CD4-positive, alpha-beta T cell (primary cell): ENCODE measurements around the gene ATP2B3. TPM values are rescaled to one million over a fixed set of nuclear protein-coding genes. Genes with fewer than 3 reads are reported as not detected.
"Not testable (repeated sequence)": the region's sequence is repeated elsewhere in the genome, so short reads cannot be mapped to it uniquely, and the experiment has no call there.

Experiments
- ATAC-seq: fragments of 200-7000 bp; cut with Tn5 transposase; one replicate; pipeline ENCODE4 v1.10.0; 2022; ENCODE audit warnings: mild to moderate bottlenecking; ENCODE audit not compliant: poor library complexity
- CTCF ChIA-PET: fragments of 350-600 bp; sonication (Branson Sonifier 250); formaldehyde crosslinking; loops from one replicate; lab custom pipeline; 2021; ENCODE audit warnings: antibody characterized with exemption, inconsistent platforms; lab: Charles Lee
- POLR2A ChIA-PET: fragments of 350-600 bp; sonication (Branson Sonifier 250); formaldehyde crosslinking; loops from one replicate; lab custom pipeline; 2021; ENCODE audit warnings: antibody characterized with exemption, inconsistent platforms; lab: Charles Lee
- DNase-seq, 14 experiments: peaks; one replicate each; pipeline ENCODE4 v3.0.0-alpha.2; 2013 to 2020; ENCODE audit warnings: mixed read lengths in 2 of 14
- H3K27ac ChIP-seq, 2 donors: one replicate each; pipeline versions ENCODE4 v1.5.1 to v1.7.0; 2013; ENCODE audit warnings: low read length in 2 of 2, low read depth in 1 of 2, mild to moderate bottlenecking in 1 of 2
- H3K27me3 ChIP-seq, 2 experiments: 1 replicate in 1 of 2; 2 replicates in 1 of 2; pipeline versions ENCODE4 v1.6.1 to v1.7.0; 2013; ENCODE audit warnings: low read length in 2 of 2, control low read depth in 1 of 2, mild to moderate bottlenecking in 1 of 2, moderate library complexity in 1 of 2; ENCODE audit not compliant: insufficient read depth in 2 of 2, control insufficient read depth in 1 of 2
- H3K36me3 ChIP-seq: one replicate; pipeline ENCODE4 v1.6.1; 2013; ENCODE audit warnings: low read length, control low read depth; ENCODE audit not compliant: insufficient read depth
- H3K4me1 ChIP-seq: one replicate; pipeline ENCODE4 v1.6.1; 2013; ENCODE audit warnings: low read length, control low read depth; ENCODE audit not compliant: insufficient read depth
- H3K4me3 ChIP-seq: one replicate; pipeline ENCODE4 v1.5.1; 2013; ENCODE audit warnings: mild to moderate bottlenecking, low read length, moderate library complexity
- H3K9me3 ChIP-seq, 2 experiments: 1 replicate in 1 of 2; 2 replicates in 1 of 2; pipeline versions ENCODE4 v1.6.1 to v1.7.0; 2013; ENCODE audit warnings: low read length in 2 of 2, mild to moderate bottlenecking in 2 of 2, control low read depth in 1 of 2, moderate library complexity in 1 of 2; ENCODE audit not compliant: control insufficient read depth in 1 of 2, insufficient read depth in 1 of 2
- H3K27ac Mint-ChIP-seq: one replicate; pipeline ENCODE4 v1.8.0; 2020; ENCODE audit warnings: mixed read lengths
- H3K27me3 Mint-ChIP-seq: one replicate; pipeline ENCODE4 v1.8.0; 2021; ENCODE audit warnings: mixed read lengths
- H3K36me3 Mint-ChIP-seq: one replicate; pipeline ENCODE4 v1.8.0; 2021; ENCODE audit warnings: low read depth, mixed read lengths
- H3K4me1 Mint-ChIP-seq: one replicate; pipeline ENCODE4 v1.8.0; 2021; ENCODE audit warnings: low read depth, mixed read lengths
- H3K4me3 Mint-ChIP-seq: one replicate; pipeline ENCODE4 v1.8.0; 2020; ENCODE audit warnings: mild to moderate bottlenecking, mixed read lengths
- H3K9me3 Mint-ChIP-seq: one replicate; pipeline ENCODE4 v1.8.0; 2020; ENCODE audit warnings: mixed read lengths
- intact Hi-C, 2 experiments: fragments of 100-400 bp; cut with DNase I in 1 of 2; cut with micrococcal nuclease in 1 of 2; formaldehyde crosslinking; loops; one replicate each; pipeline versions ENCODE4 v1.15.1 to v1.9.0; 2023 to 2025; cut with DNase I, micrococcal nuclease
- total RNA-seq, 174 experiments: library from RNA in 2 of 174; stranded (reverse) in 2 of 174; gene quantifications; one replicate each; pipeline ENCODE4 v1.2.3 and lab custom pipeline; 2021 to 2026
- TF ChIP-seq, protein P1 (sequence below): fragments of 200-600 bp; IDR thresholded peaks from one replicate; pipeline ENCODE4 v1.8.0; 2022; ENCODE audit warnings: antibody characterized with exemption, mild to moderate bottlenecking

The ATP2B3 gene
- total RNA-seq, 2 experiments from 2014 or later = not detected

DNA sequence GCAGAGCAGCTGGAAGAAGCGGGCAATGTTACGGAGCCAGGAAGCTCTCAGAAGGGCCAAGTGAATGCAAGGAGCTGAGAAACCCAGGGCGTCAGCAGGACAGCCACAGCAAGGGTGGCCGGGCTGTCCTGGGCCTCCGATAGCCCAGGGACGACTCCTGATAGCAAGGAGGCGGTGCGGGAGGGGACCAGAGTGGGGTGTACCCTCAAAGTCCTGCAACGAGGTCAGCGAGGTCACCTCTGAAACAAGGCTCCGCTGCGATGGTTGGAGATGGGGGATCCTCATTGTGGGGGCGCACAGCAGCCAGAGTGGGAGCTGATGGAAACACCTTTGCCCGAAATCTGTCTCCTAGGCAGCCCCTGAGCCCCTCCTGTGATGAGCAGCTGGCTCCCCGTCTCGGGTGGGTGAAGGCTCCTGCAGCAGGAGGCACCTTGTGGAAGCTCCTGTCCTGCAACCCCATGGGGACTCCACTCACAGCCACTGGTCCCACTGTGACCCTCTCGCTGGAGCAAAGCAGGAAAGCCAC is 85.8 kb downstream of the ATP2B3 start:
- Histone ChIP-seq H3K9me3 (no peaks in the 10 kb centered on the region), H3K4me3 (no peak overlapping the region), H3K4me1 (peaks cover 28% of the 10 kb centered on the region), H3K27me3 (no peaks in the 10 kb centered on the region), H3K27ac (no peak overlapping the region), H3K36me3 (no peaks in the 10 kb centered on the region)
- ChIA-PET POLR2A (no interaction called here), CTCF (no interaction called here)
- no peak for ATAC-seq
- H3K27ac Mint-ChIP-seq = no peak overlapping the region
- DNase-seq = no peak
- H3K36me3 Mint-ChIP-seq = no peaks in the 10 kb centered on the region
- H3K9me3 Mint-ChIP-seq = no peaks in the 10 kb centered on the region
- H3K27me3 Mint-ChIP-seq = no peaks in the 10 kb centered on the region
- TF ChIP-seq, protein P1, sequence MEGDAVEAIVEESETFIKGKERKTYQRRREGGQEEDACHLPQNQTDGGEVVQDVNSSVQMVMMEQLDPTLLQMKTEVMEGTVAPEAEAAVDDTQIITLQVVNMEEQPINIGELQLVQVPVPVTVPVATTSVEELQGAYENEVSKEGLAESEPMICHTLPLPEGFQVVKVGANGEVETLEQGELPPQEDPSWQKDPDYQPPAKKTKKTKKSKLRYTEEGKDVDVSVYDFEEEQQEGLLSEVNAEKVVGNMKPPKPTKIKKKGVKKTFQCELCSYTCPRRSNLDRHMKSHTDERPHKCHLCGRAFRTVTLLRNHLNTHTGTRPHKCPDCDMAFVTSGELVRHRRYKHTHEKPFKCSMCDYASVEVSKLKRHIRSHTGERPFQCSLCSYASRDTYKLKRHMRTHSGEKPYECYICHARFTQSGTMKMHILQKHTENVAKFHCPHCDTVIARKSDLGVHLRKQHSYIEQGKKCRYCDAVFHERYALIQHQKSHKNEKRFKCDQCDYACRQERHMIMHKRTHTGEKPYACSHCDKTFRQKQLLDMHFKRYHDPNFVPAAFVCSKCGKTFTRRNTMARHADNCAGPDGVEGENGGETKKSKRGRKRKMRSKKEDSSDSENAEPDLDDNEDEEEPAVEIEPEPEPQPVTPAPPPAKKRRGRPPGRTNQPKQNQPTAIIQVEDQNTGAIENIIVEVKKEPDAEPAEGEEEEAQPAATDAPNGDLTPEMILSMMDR = no peak
- intact Hi-C loops = loop anchor here in 1 of 2 experiments (5.0 kb wide), 2 partner anchors 119 to 661 kb away; partner anchors contain the start of genes ABCD1 and BCAP31
- H3K4me1 Mint-ChIP-seq = peaks cover 32% of the 10 kb centered on the region
- H3K4me3 Mint-ChIP-seq = no peak overlapping the region

DNA sequence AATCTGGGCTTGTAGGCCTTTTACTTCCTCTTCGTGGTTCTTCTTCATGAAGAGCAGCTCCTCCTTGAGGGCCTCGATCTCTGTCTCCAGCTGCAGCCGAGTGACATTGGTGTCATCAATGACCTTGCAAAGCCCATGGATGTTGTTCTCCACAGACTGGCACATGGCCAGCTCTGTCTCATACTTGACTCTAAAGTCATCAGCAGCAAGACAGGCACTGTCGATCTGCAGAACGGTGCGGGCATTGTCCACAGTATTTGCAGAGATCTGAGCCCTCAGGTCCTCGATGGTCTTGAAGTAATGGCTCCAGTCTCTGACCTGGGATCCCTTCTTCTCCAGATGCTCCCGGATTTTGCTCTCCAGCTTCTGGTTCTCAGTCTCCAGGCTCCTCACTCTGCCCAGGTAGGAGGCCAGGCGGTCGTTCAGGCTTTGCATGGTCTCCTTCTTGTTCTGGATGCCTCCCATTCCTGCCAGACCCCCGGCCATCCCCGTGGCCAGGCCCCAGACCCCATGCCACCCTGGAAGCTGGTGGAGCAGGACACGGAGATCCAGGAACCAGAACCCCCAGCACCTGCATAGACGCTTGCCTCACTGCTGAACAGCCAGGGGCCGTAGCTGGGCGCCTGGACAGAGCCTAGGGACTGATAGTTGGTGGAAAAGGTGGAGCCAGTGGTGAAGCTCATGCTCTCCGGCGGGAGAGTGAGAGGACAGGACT is 87.4 kb downstream of the ATP2B3 start:
- H3K4me3 ChIP-seq, H3K27me3 Mint-ChIP-seq, H3K27ac Mint-ChIP-seq, DNase-seq, H3K9me3 Mint-ChIP-seq, ATAC-seq, H3K36me3 Mint-ChIP-seq, POLR2A ChIA-PET, H3K27ac ChIP-seq, H3K9me3 ChIP-seq, H3K4me3 Mint-ChIP-seq, H3K36me3 ChIP-seq, H3K27me3 ChIP-seq: not testable (repeated sequence)
- CTCF ChIA-PET = interaction anchor here (1.2 kb wide), 1 partner anchor 66 kb away, joined by 3 read pairs; no protein-coding TSS in a partner anchor
- peaks cover 28% of the 10 kb centered on the region for H3K4me1 ChIP-seq
- peaks cover 30% of the 10 kb centered on the region for H3K4me1 Mint-ChIP-seq
- intact Hi-C loops = loop anchor here in 1 of 2 experiments (5.0 kb wide), 3 partner anchors 53 to 663 kb away; partner anchors contain the start of genes ABCD1 and BCAP31

DNA sequence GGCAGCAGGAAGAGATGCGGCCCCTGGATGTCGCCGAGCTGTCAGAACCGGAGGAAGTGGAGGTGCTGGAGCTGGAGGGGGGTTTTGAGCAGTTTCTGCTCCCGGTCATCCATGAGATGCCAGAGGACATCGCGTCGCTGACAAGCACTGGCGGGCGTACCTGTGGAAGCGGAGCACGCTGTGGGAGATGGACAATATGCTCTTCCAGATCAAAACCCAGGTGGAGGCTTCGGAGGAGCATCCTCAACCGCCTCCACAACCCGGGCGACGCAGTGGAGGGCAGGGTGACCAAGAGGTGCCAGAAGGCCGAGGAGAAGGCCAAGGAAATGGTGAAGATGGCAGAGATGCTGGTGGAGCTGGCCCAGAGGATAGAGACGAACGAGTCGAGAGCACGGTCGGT is 89.1 kb downstream of the ATP2B3 start:
- H3K4me1 Mint-ChIP-seq = peaks cover 14% of the 10 kb centered on the region
- DNase-seq (no peak), ATAC-seq (no peak)
- intact Hi-C loops = loop anchor here in 1 of 2 experiments (5.0 kb wide), 1 partner anchor 54 kb away; no protein-coding TSS in a partner anchor
- ChIA-PET POLR2A (no interaction called here), CTCF (no interaction called here)
- no peak overlapping the region for H3K4me3 ChIP-seq
- no peaks in the 10 kb centered on the region for H3K9me3 Mint-ChIP-seq
- TF ChIP-seq, protein P1 = no peak
- no peaks in the 10 kb centered on the region for H3K36me3 Mint-ChIP-seq
- H3K4me3 Mint-ChIP-seq = no peak overlapping the region
- H3K27me3 Mint-ChIP-seq = no peaks in the 10 kb centered on the region
- peaks cover 22% of the 10 kb centered on the region for H3K4me1 ChIP-seq
- no peaks in the 10 kb centered on the region for H3K9me3 ChIP-seq
- no peaks in the 10 kb centered on the region for H3K27me3 ChIP-seq
- H3K27ac Mint-ChIP-seq = no peak overlapping the region
- H3K27ac ChIP-seq = no peak overlapping the region
- no peaks in the 10 kb centered on the region for H3K36me3 ChIP-seq
